ENCODE measurements around the gene LDAF1.

Gene LDAF1

DNA sequence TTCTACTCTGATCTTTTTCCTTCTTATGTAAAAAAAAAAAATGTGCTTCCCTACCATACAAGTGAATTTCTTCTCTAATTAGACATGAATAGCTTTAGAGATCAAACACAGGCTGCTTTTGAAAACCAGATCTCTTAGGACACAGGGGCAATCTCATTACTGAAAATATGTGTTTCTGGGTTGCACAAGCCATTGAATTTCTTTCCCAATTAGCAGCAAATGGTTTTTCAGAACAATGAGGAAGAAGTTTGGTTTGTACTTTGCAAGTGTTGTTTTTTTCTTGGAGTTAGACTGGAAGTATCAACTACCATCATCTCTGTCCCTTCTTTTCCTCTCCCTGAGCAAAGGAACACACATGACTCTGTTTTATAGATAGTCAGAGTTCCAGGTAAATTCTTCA, 69.4 kb downstream of the LDAF1 start (continued):
- TF ChIP-seq ESRRG (CRISPR knock-in tag; IDR thresholded peaks at IDR 0.05) (no peak), SNAI2 (CRISPR knock-in tag; IDR thresholded peaks at IDR 0.05) (no peak), BACH2 (CRISPR knock-in tag; IDR thresholded peaks at IDR 0.05; ENCODE audit: borderline replicate concordance) (no peak)
- TF ChIP-seq, protein P1, sequence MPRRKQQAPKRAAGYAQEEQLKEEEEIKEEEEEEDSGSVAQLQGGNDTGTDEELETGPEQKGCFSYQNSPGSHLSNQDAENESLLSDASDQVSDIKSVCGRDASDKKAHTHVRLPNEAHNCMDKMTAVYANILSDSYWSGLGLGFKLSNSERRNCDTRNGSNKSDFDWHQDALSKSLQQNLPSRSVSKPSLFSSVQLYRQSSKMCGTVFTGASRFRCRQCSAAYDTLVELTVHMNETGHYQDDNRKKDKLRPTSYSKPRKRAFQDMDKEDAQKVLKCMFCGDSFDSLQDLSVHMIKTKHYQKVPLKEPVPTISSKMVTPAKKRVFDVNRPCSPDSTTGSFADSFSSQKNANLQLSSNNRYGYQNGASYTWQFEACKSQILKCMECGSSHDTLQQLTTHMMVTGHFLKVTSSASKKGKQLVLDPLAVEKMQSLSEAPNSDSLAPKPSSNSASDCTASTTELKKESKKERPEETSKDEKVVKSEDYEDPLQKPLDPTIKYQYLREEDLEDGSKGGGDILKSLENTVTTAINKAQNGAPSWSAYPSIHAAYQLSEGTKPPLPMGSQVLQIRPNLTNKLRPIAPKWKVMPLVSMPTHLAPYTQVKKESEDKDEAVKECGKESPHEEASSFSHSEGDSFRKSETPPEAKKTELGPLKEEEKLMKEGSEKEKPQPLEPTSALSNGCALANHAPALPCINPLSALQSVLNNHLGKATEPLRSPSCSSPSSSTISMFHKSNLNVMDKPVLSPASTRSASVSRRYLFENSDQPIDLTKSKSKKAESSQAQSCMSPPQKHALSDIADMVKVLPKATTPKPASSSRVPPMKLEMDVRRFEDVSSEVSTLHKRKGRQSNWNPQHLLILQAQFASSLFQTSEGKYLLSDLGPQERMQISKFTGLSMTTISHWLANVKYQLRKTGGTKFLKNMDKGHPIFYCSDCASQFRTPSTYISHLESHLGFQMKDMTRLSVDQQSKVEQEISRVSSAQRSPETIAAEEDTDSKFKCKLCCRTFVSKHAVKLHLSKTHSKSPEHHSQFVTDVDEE (CRISPR knock-in tag; IDR thresholded peaks at IDR 0.05): no peak

DNA sequence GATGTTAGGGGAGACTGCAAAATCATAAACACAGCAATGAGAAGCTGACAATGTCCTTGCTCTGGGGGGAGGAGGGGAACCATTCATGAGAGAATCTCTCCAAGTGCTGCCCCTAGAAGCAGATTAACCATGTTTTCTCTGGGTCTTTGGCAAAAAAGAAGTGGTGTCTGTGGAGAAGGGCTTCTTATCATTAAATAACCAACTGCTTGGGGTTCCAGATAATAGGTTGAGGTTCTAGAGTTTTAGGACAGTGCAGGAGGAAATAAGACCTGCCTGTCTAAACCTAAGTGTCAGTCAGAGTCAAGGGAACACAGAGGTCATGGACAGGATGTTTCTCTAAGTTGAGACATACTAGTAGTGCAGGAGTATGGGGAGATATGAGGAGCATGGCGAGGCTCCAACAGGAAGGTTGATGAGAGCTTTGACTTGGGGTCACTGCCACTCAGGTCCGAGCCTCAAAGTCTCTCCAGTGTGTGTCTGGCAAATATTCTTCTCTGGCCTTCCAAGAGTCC, 69.9 kb downstream of the LDAF1 start:
- ATAC-seq: no peak
- no peak for TF ChIP-seq ZFP30 (CRISPR knock-in tag; IDR thresholded peaks at IDR 0.05)
- no peak for TF ChIP-seq RARB (CRISPR knock-in tag; IDR thresholded peaks at IDR 0.05)
- TF ChIP-seq, protein P2, sequence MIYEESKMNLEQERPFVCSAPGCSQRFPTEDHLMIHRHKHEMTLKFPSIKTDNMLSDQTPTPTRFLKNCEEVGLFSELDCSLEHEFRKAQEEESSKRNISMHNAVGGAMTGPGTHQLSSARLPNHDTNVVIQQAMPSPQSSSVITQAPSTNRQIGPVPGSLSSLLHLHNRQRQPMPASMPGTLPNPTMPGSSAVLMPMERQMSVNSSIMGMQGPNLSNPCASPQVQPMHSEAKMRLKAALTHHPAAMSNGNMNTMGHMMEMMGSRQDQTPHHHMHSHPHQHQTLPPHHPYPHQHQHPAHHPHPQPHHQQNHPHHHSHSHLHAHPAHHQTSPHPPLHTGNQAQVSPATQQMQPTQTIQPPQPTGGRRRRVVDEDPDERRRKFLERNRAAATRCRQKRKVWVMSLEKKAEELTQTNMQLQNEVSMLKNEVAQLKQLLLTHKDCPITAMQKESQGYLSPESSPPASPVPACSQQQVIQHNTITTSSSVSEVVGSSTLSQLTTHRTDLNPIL (CRISPR knock-in tag; IDR thresholded peaks at IDR 0.05; ENCODE audit: low read depth): no peak
- no peak for TF ChIP-seq PPARA (CRISPR knock-in tag; IDR thresholded peaks at IDR 0.05; ENCODE audit: borderline replicate concordance)
- TF ChIP-seq, protein P3, sequence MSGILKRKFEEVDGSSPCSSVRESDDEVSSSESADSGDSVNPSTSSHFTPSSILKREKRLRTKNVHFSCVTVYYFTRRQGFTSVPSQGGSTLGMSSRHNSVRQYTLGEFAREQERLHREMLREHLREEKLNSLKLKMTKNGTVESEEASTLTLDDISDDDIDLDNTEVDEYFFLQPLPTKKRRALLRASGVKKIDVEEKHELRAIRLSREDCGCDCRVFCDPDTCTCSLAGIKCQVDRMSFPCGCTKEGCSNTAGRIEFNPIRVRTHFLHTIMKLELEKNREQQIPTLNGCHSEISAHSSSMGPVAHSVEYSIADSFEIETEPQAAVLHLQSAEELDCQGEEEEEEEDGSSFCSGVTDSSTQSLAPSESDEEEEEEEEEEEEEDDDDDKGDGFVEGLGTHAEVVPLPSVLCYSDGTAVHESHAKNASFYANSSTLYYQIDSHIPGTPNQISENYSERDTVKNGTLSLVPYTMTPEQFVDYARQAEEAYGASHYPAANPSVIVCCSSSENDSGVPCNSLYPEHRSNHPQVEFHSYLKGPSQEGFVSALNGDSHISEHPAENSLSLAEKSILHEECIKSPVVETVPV (CRISPR knock-in tag; IDR thresholded peaks at IDR 0.05): no peak
- no peak for TF ChIP-seq ARNTL (CRISPR knock-in tag; IDR thresholded peaks at IDR 0.05; ENCODE audit: borderline replicate concordance, low read depth)
- TF ChIP-seq SNAI2 (CRISPR knock-in tag; IDR thresholded peaks at IDR 0.05): no peak
- no peak for TF ChIP-seq GLIS3 (CRISPR knock-in tag; IDR thresholded peaks at IDR 0.05)
- no peak for TF ChIP-seq TCF4 (CRISPR knock-in tag; IDR thresholded peaks at IDR 0.05; ENCODE audit: borderline replicate concordance)
- no peak for TF ChIP-seq CSDC2 (CRISPR knock-in tag; IDR thresholded peaks at IDR 0.05)
- TF ChIP-seq, protein P4, sequence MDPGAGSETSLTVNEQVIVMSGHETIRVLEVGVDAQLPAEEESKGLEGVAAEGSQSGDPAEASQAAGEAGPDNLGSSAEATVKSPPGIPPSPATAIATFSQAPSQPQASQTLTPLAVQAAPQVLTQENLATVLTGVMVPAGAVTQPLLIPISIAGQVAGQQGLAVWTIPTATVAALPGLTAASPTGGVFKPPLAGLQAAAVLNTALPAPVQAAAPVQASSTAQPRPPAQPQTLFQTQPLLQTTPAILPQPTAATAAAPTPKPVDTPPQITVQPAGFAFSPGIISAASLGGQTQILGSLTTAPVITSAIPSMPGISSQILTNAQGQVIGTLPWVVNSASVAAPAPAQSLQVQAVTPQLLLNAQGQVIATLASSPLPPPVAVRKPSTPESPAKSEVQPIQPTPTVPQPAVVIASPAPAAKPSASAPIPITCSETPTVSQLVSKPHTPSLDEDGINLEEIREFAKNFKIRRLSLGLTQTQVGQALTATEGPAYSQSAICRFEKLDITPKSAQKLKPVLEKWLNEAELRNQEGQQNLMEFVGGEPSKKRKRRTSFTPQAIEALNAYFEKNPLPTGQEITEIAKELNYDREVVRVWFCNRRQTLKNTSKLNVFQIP (CRISPR knock-in tag; IDR thresholded peaks at IDR 0.05; ENCODE audit: borderline replicate concordance, low read depth): no peak
- TF ChIP-seq ZNF8 (CRISPR knock-in tag; IDR thresholded peaks at IDR 0.05): no peak
- TF ChIP-seq ZC3H10 (CRISPR knock-in tag; IDR thresholded peaks at IDR 0.05): no peak
